CD4-positive, alpha-beta T cell treated with Interleukin-1 beta for 1 hour (primary cell): ENCODE data around the gene RAMP1.
"Not testable (repeated sequence)": the region's sequence is repeated elsewhere in the genome, so short reads cannot be mapped to it uniquely, and the experiment has no call there.

ENCODE experiments used
- DNase-seq, 2 donors: peaks; one replicate each; pipeline ENCODE4 v3.0.0-alpha.2; 2020 to 2022

The RAMP1 gene

DNA sequence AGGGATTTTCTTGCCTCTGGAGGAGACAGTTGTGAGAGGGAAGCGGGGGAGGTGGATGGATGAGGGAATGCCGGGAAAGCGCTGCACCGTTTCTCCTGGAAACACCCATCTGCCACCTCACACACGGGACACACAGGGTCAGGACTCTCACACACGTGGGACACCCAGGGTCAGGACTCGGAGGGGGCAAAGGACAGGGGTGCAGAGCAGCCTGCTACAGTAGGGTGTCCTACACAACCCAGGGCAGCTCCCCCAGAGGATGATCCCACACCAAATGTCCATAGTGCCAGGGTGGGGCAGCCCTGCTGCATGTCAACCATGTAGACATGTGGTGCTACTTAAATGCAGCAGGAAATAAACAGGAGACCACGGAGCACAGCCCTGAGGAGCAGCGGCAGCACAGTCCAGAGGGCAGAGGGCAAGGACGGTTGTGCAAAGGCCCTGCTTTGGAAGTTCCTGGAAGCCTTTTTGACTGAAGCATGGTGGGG lies 5.1 kb downstream of the RAMP1 start:
- DNase-seq, result no peak

DNA sequence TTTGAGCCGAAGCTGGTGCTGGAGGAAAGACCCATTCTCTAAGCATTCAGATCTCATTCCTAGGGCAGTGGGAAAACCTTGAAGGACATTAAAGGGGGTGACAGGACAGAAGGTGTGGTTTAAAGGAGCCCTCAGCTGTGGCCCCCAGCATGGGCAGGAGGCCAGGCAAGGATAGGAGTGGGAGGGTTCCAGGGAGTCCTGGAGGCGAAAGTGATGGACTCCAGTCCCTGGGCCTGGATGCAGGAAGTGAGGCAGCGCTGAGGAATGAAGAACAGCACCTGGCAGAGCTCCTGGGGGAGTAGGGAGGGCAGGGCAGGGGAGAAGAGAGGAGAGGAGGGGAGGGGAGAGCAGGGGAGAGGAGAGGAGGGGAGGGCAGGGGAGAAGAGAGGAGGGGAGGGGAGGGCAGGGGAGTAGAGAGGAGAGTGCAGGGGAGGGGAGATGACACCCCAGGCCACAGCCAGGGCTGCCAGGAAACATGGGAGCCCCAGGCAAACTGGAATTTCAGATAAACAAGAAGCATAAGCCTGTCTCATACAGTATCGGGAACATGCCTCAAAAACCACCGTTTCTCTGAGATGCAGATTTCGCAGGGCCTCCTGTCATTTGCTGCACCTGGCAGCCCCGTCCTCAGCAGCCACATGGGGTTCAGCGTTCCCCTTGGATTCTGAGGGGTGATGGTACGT lies 5.7 kb downstream of the RAMP1 start:
- no peak for DNase-seq

DNA sequence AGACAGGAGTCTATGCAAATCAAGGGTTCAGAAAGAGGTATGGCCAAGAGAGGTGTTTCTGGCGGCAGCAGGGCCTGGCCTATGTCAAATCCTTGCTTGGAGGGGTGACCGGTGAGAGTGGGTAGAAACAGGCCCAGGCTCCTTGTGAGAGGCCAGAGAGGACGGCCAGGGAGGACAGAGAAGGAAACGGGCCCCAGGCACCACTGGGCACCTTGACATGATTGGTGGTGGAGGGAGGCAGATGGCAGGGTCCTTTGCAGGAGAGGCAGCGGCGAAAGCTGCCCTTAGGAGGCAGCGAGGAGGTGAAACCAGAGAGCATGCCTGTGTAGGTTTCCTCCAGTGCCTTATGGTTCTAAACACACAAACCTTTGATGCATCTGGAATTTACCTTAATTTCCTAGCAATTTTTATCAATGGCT lies 6.2 kb downstream of the RAMP1 start:
- no peak for DNase-seq

DNA sequence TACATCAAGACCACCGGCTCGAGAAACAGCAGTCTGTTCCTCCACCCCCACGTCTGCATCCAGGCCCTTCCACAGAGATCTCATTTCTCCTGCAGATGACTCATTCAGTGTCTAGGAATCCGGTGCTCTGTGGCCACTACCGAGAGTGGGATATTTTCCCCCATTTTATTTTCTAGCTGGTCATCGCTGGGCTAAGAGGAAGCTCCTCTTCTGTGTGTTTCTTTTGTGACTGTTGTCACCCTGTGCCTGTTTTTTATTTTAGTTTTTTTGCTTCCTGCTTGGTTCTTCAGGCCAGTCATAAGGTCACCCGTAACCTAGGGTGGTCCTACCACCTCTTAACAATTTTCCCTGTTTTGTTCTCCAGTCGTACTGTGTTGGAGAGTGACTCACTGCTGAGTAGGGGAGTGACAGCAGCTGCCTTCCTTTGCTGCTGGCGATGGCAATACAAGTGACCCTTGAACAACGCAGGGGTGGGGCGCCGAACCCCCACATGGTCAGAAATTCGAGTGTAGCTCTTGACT lies 6.7 kb downstream of the RAMP1 start:
- DNase-seq, result no peak

DNA sequence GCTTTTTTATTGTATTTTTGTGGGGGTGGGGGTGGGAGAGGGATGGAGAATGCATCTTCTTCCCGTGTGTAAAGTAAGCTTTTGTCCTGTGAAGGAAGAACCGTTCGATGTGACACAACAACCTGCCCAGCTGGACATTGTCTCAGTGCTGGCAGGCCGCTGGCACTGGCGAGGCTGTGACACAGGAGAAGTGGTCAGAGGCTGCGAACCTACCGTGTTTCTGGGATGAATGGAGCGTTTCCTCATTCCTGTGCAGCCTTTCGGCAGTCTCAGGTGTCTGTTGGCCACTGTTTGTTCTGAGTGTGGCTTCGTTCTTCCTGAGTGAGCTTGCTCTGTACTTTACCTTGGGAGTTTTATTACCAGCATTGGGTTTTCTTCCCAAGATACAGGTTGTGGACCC lies 8.0 kb downstream of the RAMP1 start:
- DNase-seq, result no peak

DNA sequence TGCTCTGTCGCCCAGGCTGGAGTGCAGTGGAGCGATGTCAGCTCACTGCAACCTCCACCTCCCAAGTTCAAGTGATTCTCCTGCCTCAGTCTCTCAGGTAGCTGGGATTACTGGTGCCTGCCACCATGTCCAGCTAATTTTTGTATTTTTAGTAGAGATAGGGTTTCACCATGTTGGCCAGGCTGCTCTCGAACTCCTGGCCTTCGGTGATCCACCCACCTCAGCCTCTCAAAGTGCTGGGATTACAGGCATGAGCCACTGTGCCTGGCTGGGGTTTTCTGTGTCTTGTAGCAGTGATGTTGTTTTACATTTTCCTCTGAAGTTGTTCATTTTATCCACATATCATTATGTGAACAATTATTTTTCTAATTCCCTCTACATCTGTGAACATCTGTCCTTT lies 8.7 kb downstream of the RAMP1 start:
- not testable (repeated sequence) for DNase-seq

DNA sequence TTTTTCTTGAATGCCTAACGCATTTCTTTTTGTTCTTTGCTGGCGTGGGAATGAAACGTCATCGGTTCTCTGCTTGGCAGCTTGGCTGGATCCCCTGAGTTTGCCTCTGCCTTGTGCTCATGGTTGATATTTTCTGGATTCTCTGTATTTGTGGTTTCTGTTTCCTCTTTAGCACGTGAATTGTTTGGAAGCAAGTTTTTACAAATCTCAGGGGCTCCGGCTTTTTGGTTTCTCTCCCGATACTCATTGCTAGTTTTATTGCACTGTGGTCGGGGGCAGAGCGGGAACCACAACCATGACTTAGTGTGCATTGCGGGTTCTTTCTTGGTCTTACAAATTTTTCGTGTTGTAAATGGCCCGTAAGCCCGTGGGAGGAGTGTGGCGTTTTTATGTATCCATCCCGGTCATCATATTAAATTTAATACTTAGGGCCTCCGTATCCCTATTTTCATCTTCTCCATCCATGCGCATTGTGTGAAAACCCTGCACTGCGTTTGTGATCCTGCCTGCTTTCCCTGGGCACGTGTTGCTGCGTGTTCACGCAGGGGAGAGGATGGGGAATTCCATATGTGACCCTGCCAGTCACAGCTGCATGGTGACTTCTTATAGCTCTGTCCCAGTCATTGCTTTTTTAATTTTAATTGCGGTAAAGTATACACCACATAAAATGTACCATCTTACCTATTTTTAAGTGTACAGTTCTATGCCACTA lies 9.4 kb downstream of the RAMP1 start:
- no peak for DNase-seq

DNA sequence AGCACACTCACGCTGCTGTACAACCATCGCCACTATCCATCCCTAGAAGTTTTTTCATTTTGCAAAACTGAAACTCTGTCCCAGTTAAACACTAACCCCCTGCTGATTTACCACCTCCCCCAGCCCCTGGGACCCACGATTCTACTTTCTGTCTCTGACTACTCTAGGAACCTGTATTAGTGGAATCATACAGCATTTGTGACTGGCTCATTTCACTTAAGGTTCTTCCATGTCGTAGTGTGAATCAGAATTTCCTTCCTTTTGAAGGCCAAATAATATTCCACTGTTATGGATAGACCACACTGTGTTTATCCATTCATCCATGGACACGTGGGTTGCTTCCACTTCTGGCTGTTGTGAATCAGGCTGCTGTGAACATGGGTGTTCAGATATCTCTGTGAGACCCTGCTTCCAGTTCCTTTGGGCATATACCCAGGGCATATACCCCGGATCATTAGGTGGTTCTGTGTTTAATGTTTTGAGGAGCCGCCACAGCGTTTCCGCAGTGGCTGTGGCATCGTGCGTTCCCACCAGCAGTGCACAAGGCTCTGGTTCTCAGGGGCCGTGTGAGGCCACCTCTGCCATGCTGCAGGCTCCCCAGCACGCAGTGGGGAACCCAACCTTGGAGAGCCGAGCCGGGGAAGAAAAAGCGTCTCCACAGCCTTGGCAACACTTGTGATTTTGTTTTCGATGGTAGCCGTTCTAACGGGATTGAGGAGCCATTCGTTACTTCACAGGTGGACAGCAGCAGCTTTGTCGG lies 10.1 kb downstream of the RAMP1 start:
- DNase-seq, result no peak

DNA sequence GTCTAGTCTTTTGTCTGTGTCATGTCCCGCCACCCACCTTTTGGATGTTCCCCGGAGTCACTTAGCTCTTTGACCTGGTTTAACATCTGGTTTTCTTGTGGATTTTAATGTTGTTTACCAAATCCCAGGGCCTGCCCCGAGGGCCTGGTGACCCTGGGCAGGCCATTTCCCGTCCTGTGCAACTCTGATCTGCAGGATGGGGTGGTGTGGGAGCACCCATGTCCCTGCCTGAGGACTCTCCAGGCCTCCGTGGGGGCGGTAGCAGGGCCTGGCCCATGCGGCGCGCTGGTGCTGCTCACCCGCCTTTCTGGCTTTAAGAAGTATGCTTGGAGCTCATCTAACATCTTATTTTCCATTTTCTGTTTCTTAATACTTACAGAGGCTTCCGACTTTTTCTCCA lies 10.7 kb downstream of the RAMP1 start:
- DNase-seq, result no peak

DNA sequence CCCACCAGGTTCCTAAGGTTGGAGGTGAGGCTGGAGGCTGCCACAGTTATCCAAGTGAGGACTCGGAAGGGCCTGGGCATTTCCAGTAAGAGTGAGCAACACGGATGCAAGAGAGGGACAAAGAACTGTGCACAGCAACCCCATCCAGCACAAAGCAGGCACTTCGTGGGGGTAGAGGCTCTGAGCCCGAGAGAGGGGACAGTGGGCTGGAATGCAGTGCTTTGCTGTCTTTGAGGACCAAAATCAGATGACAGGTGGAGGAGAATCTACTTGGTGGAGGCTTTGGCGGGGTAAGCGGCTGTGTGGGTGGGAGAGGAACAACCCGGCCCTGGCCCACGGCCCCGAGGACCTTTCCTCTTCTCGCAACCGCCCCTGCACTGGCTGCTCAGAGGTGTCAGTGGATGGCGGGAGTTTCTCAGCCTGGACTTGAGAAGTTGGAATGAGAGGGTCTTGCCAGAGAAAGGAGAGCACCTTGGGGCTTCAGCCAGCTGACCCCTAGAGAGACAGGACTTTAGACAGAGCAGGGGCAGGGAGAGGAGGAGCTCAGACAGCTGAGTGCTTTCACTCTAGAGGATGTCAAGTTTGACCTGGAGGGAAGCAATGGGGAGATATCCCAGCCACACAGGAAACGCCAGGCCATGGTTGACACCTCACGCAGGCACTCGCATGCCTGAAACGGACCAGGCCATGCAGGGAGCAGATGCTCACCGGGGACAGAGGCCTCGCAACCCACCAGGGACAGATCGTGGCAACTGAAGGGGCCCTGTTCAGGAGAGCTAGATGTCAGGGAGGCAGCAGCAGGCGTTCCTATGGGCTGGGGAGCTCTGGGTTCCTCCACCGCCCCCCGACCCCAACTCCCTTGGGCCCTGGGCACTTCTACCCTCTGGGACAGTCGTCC lies 11.6 kb downstream of the RAMP1 start:
- no peak for DNase-seq

DNA sequence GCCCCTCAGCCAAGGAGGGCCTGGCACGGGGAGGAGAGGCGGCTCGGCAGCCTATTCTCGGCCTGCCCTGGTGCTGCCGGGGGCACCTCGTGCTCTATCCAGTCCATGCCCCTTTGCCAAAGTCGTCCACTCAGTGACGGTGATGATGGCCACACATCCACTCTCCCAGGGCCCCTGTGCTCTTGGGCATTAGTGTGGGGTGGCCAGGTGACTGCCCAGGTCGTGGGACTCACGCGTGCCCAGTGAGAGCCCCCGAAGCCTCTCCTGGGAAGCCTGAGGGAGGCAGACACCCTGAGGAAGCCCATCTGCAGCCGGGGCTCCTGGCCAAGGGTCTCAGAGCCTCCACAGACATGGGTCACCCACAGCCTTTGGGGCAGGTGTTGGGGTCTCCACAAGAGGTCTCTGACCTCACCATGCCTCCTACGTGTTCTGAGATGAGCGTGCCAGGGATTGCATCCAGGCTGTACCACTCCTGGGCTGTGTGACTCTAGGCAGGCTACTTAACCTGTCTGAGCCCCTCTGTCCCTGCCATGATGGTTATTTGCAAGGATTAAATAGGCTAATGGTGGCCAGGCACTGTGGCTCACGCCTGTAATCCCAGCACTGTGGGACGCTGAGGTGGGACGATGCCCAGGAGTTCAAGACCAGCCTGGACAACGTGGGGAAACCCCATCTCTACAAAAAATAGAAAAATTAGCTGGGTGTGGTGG lies 12.9 kb downstream of the RAMP1 start:
- no peak for DNase-seq

DNA sequence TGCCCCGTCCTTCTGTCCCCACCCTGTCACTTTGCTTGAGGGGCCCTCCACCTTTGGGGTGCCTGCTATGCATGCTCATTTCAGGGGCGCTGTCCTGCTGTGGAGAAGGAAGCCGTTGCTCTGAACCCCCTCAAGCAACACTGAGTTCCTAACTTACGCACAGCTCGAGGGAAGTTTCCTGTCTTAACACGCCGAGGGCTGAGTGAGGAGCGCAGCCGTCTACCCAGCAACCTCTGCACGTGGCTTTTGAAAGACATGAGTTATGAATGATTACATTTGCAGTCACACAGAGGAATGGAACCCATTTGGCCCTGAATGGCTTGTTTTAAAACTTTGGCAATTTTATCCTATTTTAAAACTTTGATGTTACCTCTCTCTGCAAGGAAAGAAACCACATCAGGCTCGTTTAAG lies 14.0 kb downstream of the RAMP1 start:
- no peak for DNase-seq

DNA sequence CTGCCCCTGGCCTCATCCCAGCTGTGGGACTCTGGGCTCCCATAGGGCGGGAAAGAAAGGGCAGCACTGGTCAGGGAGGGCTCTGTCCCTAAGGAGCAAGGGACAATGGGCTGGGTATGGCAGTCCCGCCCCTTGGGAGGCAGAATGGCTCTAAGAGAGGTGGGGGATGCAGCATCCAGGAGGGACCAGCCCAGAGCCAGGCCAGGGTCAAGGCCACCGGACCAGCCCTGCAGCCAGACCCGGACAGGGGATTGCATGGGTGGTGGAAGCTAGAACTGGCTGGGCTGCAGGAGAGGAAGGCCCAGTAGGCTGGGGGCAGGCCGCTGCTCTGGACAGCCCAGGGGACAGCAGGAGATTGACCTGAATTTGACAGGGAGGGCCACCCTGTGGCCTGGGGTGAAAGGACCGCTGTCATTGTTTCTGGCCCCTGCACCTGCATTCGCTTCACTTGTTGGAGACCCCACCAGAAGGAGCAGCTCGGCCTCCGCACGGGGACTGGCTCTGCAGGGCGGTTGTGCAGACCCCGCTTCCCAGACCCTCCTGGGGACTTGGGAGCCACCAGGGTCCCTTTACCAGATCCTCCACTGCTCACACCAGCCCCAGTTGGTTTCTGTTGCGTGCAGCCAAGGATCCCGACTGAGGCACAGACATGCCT lies 14.6 kb downstream of the RAMP1 start:
- DNase-seq, result no peak

DNA sequence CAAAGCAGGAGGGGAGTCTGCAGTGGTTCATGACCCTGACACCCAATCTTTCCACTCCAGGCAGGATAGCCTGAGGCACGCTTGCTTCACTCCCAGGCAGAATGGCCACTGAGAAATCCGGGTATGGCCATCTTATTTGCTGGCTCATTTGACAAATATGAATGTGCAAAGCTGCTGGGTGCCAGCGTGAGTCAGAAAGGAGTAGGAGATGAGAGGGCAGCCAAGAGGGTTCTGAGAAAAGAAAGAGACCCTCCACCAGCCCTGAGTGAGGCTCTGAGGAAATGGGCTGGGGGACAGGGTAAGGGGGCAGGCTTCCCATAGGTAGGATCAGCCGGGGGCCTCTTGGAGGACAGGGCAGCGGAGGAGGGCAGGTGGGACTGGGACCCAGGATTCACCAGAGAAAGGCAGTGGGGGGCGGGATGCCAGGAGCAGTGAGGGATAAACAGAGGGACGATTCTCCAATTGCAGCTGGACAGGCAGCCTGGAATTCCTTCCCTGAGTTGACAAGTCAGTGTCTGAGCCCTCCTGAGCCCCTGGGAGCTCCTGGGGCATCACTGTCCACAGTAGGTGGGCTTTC lies 15.2 kb downstream of the RAMP1 start:
- DNase-seq, result no peak

DNA sequence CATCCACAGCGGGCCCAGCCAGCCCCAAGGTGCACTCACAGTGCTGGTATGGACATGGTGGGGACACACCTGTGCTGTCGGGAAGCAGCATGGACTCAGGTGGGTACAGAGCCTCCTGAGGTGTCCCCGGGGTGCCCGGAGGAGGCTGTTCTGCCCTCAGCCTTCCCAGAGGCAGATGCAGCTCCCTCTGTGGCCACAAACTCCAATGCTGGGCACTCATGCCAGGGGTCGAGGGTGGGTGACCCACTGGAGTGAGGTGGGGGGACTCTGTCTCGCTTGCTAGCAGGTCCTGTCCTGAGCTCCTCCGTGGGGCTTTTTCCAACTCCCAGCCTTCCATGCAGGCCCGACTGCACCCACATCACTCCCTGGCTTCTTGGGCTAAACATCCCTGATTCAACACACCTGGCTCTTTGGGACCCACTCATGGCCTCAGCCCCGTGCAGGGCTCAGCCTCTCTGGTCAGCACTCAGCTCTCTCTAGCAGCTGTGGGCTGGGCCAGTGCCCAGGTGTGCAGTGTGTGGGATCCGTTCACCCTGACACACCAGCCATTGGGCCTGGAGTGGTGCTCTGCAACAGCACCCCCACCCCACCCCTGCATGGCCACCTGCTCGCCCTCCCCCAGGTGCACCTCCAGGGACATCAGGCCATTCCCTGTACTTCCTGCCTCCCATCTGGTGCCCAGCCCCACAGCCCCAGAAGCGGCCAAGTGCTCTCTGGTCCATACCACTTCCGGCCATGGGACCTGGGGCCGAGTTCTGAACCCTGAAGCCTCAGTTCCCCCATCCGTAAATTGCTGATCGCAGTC lies 16.0 kb downstream of the RAMP1 start:
- DNase-seq, result no peak

DNA sequence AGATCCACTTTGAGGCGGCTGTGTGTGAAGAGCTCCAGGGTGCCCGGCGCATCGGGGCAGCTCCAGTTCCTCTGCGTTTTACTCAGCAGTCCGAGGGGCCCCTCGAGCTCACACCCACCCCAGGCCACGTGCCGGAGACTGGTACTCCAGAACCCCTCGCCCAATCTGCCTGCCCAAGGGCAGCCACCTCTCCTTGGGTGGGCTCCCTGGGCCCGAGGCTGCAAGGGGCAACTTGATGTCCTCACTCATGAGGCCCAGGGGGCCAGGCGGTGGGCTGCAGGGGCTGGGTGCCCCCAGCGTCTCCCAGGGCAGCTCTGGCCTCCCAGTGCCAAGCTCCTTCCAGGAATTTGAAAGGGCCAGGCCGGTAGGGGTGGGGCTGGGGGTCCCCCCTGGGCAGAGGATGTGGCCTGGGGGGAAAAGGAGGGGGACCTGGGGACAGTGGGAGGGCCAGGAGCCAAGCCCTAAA lies 16.7 kb downstream of the RAMP1 start:
- no peak for DNase-seq

DNA sequence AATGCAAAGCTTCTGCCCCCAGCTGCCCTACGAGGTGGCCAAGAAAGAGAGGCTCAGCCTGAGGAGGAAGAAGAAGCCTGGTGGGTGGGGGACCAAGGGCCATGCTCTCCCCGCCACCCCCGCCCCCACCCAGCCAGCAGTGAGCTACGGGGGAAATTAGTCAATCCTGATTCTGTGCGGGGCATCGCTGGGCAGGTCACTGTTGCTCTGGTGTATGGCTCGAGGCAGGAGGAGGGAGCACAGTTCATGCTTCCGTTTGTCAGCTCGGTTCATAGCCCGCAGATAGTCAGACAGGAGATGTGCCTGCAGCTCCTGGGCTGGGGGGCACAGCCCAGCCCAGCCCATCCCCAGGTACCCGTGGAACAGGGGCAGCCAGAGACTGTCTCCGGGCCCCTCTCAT lies 17.1 kb downstream of the RAMP1 start:
- no peak for DNase-seq

DNA sequence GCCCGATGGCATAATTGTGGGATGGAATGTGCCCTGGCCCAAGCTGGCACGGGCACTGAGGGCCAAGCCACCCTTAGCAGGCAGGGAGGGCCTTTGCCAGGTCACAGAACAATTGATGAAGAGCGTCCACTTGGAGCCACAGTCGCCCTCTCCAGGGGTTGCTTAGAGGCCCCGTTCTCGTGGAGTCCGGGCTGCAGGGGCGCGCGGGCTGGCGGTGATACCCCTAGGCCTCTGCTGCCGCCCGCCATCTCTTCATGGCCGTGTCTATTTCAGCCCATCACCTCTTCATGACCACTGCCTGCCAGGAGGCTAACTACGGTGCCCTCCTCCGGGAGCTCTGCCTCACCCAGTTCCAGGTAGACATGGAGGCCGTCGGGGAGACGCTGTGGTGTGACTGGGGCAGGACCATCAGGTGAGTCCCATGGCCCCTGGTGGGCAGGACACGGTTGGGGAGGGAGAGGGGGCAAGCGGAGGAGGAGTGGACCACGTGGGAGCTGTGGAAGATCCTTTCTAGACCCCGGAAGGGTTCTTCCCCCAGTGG lies 17.6 kb downstream of the RAMP1 start:
- DNase-seq, result no peak

DNA sequence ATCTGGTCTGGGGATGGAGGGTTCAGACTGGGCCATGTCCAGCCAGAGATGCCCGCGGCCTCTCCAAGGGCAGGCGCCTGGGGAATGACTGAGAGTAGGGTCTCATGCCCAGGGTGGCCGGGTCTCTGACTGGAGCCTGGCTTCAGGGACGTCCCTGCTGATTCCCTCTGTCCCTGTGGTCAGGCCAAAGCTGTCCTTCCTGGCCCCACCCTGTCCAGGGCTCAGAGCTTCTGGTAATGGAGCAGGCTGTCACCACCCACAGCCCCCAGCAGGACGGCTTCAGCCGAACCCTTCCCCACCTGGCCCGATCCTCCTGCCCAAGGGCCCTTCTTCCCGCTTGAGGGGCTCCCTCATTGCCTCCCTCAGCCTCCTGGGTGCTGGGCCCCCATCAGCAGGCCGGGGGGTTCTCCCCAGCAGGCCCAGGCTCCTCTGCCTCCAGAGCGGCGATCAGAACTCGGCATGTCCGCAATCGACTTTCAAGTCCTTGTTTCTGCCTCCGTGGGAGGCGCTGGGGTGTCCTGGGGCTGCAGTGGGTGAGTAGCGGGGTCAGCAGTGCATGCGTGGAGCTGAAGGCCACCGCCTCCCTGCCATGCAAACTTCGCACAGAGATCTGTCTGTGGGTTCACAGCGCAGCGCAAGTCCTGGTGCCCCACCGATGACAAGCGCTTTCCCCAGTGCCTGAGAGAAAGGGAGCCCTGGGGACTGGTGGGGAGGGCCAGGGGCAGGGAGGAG lies 18.3 kb downstream of the RAMP1 start:
- DNase-seq, result no peak
